ENCODE results near the gene TTYH2.

GRCh38 chr17:74204474-74204873 lies 8.9 kb upstream of the TTYH2 start:
- no peak for TF ChIP-seq POLR2A (IDR thresholded peaks at IDR 0.05; ENCODE audit: low read depth, low read length)
- TF ChIP-seq POLR2AphosphoS5 (IDR thresholded peaks at IDR 0.05; ENCODE audit: low read depth, low read length), result no peak

Data from GM12891 (cell line).